BLaER1 (cell line): ENCODE measurements around the gene PLCB2.
A peak's percentile ranks its signal among the peaks of the same experiment; 100 is the strongest.

Experiments
- H3K27ac ChIP-seq: shearing (Covaris generic); formaldehyde crosslinking; 2 replicates; pipeline ENCODE4 v1.8.1; 2022
- H3K27me3 ChIP-seq: shearing (Covaris generic); formaldehyde crosslinking; 2 replicates; pipeline ENCODE4 v1.8.1; 2022
- H3K36me3 ChIP-seq: shearing (Covaris generic); formaldehyde crosslinking; 2 replicates; pipeline ENCODE4 v1.8.1; 2022
- H3K4me1 ChIP-seq: shearing (Covaris generic); formaldehyde crosslinking; 2 replicates; pipeline ENCODE4 v1.8.1; 2022
- H3K4me2 ChIP-seq: shearing (Covaris generic); formaldehyde crosslinking; 2 replicates; pipeline ENCODE4 v1.8.1; 2022
- H3K4me3 ChIP-seq: shearing (Covaris generic); formaldehyde crosslinking; 2 replicates; pipeline ENCODE4 v1.8.1; 2022
- H3K9ac ChIP-seq: shearing (Covaris generic); formaldehyde crosslinking; 2 replicates; pipeline ENCODE4 v1.8.1; 2022
- H3K9me3 ChIP-seq: shearing (Covaris generic); formaldehyde crosslinking; 2 replicates; pipeline ENCODE4 v1.8.1; 2022
- H4K20me1 ChIP-seq: shearing (Covaris generic); formaldehyde crosslinking; 2 replicates; pipeline ENCODE4 v1.8.1; 2022
- Cebpa-rat ChIP-seq: shearing (Covaris generic); IDR thresholded peaks from 2 replicates; pipeline ENCODE4 v1.8.1; 2022

The PLCB2 gene

DNA sequence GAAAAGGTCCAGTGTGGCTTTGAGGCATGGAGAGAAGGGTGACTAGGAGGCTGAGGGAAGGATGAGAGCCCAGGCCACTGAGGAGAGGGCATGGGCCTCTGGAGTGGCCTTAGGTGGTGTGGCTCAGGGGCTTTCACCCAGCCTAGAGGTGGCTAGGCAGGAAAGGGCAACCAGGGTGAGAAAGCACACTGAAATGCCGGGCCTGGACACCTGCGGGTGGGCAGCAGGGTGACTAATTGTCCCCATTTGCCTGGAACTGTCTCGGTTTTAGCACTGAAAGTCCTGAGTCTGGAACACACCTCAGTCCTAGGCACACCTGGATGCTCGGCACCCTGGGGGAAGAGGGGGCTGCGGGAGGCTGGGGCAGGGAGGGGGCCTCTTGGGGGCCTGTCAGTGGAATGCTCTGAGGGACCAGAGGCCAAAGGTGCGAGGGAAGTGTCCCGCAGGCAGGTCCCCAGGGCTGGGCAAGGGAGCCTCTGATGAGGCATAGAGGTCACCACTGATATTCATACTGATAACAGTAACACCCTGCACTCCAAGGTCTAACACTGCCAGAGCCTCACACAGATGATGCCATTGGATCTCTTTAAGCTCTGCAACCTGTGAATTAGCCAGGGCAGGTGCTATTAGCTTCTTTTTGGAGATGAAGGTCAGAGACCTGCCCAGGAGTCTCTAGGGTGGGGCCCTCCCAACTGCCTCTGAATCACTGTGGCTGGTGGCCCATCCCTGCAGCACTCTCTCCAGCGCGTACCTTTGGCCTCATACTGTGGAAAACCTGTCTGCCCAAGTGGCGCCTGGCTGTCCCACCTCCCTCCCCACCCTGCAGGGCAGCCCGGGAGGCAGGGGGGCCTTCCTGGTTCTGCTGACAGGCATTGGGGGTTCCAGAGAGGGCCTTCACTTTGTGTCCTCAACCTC lies 40.1 kb upstream of the PLCB2 start:
- TF ChIP-seq Cebpa-rat, result no peak
- Histone ChIP-seq H3K9ac (no peak overlapping the region), H3K9me3 (no peaks in the 10 kb centered on the region), H3K4me1 (peaks cover 57% of the 10 kb centered on the region), H3K36me3 (no peaks in the 10 kb centered on the region), H3K4me3 (no peak overlapping the region), H3K4me2 (peak overlapping the region; percentile 55), H3K27ac (0 out of 2 replicates have a peak overlapping the region, but pooled peaks have one; percentile 35), H3K27me3 (no peaks in the 10 kb centered on the region), H4K20me1 (no peaks in the 10 kb centered on the region)

DNA sequence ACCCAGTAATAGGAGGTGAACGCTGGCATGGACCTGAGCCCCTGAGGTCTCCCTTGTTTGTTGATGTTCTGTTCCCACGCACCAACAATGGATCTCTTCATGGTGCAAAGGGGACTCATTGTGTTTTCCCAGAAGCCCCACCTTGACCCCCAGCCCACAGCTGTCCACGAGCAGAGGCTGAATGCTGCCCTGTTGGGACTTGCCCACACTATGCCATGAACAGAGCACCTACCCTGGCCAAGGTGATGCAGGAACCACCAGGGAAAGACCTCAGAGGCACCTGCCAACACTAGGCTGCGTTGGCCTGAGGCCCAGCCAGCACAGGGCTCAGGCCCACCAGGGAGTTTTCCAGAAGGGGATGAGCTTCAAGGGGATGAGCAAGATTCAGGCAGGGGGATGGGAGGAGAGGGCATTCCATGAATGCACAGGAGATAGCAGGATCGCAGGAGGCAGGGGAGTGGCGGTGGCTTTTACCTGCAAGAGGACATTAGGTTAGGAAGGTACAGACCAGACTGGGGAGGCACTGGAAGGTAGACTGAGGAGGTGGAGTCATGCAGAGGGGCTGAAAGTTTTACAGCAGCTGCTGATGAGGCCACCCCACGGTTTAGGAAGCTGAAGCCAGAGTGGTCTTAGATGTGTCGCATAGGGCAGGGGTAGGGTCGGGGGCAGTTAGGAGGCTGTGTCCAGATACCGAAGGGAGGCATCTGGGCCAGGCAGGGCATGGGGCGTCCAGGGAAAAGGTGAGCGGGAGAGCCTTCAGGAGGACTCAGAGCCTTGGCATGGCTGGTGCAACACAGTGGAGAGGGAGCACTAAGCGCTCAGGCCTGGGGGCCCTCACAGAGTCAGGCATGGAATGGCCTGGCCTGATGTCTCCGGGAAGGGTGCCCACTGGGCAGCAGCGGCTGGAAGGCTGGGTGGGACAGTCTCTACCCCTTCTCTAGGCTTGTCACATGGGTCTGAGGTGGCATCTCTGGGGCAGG lies 39.1 kb upstream of the PLCB2 start:
- Histone ChIP-seq H3K9me3 (no peaks in the 10 kb centered on the region), H3K36me3 (no peaks in the 10 kb centered on the region), H4K20me1 (no peaks in the 10 kb centered on the region), H3K9ac (no peak overlapping the region), H3K4me1 (peaks cover 58% of the 10 kb centered on the region), H3K4me3 (no peak overlapping the region), H3K27me3 (no peaks in the 10 kb centered on the region), H3K4me2 (no peak overlapping the region), H3K27ac (no peak overlapping the region)
- no peak for TF ChIP-seq Cebpa-rat

DNA sequence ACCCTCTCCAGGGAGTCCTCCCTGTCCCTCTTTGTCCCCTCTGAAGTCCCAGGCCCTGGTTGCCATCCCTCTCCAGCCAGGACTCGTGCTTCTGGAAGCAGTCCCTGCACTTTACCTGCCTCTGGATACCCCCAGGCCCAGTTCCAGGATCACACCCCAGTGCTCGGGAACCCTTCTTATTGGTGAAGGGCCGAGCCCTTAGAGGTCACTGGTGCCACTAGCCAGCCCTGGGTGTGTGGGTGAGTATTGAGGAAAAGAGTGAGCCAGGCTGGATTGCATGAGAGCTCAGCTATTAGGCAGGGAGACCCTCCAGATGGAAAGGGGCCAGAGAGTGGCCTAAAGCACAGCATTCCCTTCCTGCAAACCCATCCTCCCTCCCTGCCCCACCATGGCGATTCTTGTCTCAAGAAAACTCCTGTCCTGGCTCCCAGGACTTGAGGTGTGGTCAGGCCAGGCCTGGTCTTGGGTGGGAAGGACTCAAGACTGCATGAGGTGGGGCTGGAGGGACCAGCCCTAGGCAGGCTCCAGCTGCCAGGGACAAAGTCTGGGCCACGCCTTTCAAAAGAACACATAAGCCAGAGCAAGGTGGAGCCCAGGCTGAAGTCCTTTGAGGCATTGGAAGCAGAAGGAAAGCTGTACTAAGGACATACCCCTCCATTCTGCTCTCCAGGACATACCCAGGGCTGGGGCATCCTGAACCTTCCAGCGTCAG lies 38.3 kb upstream of the PLCB2 start:
- peaks cover 58% of the 10 kb centered on the region for H3K4me1 ChIP-seq
- H3K27me3 ChIP-seq, result no peaks in the 10 kb centered on the region
- no peaks in the 10 kb centered on the region for H4K20me1 ChIP-seq
- no peaks in the 10 kb centered on the region for H3K9me3 ChIP-seq
- H3K9ac ChIP-seq, result no peak overlapping the region
- no peak for TF ChIP-seq Cebpa-rat
- H3K27ac ChIP-seq, result no peak overlapping the region
- no peaks in the 10 kb centered on the region for H3K36me3 ChIP-seq
- no peak overlapping the region for H3K4me3 ChIP-seq
- H3K4me2 ChIP-seq, result no peak overlapping the region

DNA sequence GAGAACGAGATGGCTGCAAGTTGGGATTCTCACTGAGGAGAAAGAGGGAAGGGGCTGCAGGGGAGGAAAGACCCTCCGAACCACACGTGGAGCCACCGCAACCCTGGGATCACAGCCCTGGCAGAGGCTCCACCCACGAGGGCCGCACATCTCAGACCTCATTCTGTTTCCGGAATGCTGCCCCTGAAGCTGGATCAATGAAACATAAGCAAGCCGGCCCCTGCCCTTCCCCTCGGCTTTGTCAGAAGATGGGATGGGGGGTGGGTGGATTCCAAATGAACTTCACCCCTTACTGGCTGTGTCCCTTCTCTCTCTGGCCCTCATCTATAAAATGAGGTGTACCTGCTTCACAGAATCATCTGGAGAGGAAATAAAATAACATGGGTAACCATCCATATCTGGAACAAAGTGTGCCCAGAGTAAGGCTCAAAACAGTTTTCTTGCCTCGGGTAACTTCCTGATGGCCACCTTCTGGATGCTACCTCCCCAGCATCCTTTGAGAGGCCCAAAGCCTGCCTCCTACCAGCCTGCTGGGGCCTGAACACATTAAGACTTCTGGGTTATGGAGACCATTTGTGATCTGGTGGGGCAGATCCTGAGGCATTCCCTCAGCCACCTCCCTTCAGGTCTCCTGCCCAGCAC lies 37.6 kb upstream of the PLCB2 start:
- no peaks in the 10 kb centered on the region for H3K27me3 ChIP-seq
- no peak overlapping the region for H3K4me2 ChIP-seq
- H3K9ac ChIP-seq, result no peak overlapping the region
- H3K9me3 ChIP-seq, result no peaks in the 10 kb centered on the region
- peaks cover 58% of the 10 kb centered on the region for H3K4me1 ChIP-seq
- no peaks in the 10 kb centered on the region for H3K36me3 ChIP-seq
- no peak overlapping the region for H3K4me3 ChIP-seq
- no peaks in the 10 kb centered on the region for H4K20me1 ChIP-seq
- H3K27ac ChIP-seq, result no peak overlapping the region
- no peak for TF ChIP-seq Cebpa-rat

DNA sequence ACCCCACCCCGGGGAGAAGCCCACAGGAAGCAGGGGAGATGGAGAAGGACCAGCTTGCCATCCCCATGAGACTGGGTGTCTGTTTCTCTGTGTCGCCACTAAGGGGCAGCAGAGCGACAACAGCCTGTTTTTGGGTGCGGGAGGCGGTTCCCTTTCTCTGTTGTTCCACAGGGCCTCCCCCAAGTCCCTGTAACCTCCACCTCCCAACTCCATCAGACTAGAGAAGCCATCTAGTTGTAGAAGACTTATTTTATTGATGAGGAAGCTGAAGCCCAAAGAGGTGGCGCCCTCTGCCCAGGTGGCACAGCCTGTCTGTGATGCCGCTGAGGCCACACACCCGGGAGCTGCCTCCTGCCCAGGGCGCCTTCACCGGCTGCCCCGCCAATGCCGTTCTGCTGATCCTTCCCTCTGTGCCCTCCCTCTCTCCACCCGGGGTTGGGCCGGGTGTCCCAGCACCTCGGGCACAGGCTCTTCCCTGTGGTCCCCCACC lies 36.9 kb upstream of the PLCB2 start:
- H3K4me1 ChIP-seq, result peaks cover 58% of the 10 kb centered on the region
- no peaks in the 10 kb centered on the region for H3K27me3 ChIP-seq
- no peaks in the 10 kb centered on the region for H4K20me1 ChIP-seq
- no peak overlapping the region for H3K27ac ChIP-seq
- H3K36me3 ChIP-seq, result no peaks in the 10 kb centered on the region
- H3K4me3 ChIP-seq, result no peak overlapping the region
- TF ChIP-seq Cebpa-rat, result no peak
- no peaks in the 10 kb centered on the region for H3K9me3 ChIP-seq
- no peak overlapping the region for H3K9ac ChIP-seq
- H3K4me2 ChIP-seq, result peak overlapping the region; percentile 56

DNA sequence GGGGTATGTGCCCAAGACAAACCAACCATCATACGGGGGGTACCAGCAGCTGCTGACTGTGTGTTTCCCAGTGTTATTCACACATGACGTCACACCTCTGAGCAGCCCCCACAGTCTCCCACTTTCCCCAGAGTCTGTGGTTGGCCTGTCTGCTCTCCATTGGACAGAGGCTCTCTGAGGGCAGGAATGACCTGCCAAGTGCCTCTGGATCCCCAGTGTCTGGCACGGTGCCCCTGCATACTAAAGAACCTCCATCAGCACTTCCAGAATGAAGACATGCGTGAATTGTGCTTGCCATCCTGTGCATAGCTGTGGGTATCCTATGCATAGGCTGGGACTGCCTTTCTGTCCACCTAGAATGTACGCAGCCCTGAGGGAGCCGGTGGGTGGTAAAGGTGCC lies 36.5 kb upstream of the PLCB2 start:
- TF ChIP-seq Cebpa-rat, result no peak

DNA sequence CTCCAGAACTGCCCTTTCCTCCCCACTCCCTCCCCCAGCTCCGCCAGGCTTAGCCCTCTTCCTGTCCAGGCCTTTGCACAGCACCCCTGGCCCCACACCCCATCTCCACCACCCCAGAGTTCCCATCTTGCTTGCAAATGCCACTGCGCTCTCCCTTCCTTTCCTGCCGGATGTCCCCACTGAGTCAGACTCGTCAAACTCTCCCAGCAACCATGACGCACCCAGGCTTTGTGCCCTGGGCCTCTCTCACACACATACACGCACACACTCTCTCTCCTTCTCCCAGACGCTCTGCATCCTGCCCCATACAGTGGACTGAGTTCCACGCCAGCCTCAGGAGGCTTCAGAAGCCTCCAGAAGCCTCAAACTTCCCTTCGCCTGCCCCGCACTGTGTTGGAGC lies 35.8 kb upstream of the PLCB2 start:
- Histone ChIP-seq H3K4me3 (no peak overlapping the region), H3K27ac (0 out of 2 replicates have a peak overlapping the region, but pooled peaks have one; percentile 5), H4K20me1 (no peaks in the 10 kb centered on the region), H3K36me3 (no peaks in the 10 kb centered on the region), H3K9ac (0 out of 2 replicates have a peak overlapping the region, but pooled peaks have one; percentile 2), H3K4me1 (peaks cover 58% of the 10 kb centered on the region), H3K9me3 (no peaks in the 10 kb centered on the region), H3K4me2 (peak overlapping the region; percentile 56), H3K27me3 (no peaks in the 10 kb centered on the region)
- TF ChIP-seq Cebpa-rat, result no peak

More for the DNA sequence above, 36.5 kb upstream of the PLCB2 start:
- Histone ChIP-seq H3K4me2 (peak overlapping the region; percentile 56), H3K4me1 (peaks cover 58% of the 10 kb centered on the region), H3K4me3 (no peak overlapping the region), H3K9ac (no peak overlapping the region), H3K9me3 (no peaks in the 10 kb centered on the region), H4K20me1 (no peaks in the 10 kb centered on the region), H3K36me3 (no peaks in the 10 kb centered on the region), H3K27ac (no peak overlapping the region), H3K27me3 (no peaks in the 10 kb centered on the region)

DNA sequence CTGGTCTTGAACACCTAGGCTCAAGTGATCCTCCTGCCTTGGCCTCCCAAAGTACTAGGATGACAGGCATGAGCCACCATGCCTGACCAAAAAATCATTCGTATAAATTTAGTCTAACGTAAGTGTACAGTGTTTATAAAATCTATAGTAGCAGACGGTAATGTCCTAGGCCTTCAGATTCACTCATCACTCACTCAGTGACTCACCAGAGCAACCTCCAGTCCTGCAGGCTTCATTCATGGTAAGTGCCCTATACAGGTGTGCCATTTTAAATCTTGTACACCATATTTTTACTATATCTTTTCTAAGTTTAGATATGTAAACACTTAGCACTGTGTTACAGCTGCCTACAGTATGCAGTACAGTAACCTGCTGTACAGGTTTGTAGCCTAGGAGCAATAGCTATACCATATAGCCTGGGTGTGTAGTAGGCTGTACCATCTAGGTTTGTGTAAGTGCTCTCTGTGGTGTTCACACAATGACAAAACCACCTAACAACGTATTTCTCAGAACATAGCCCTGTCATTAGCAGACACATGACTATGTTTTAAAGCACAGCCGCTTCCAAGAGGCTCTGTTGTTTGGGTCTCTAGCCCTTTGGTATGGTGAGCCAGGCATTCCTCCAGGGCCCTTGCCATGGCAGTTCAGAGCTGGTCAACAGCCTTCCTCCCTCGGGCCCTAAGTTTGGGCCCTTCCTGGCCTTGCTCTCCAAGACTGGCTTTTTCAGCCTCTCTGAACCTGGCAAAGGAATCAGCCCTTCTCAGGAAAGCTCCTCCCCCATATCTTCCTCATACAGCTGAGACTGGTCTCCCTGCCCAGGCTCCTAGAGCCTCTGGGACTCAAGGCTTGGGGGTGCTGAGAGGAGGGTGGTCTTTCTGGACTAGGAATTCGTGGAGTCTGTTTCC lies 34.9 kb upstream of the PLCB2 start:
- Histone ChIP-seq H4K20me1 (no peaks in the 10 kb centered on the region), H3K36me3 (no peaks in the 10 kb centered on the region), H3K4me1 (peaks cover 63% of the 10 kb centered on the region), H3K9ac (0 out of 2 replicates have a peak overlapping the region, but pooled peaks have one; percentile 2), H3K9me3 (no peaks in the 10 kb centered on the region), H3K4me3 (no peak overlapping the region), H3K27me3 (no peaks in the 10 kb centered on the region), H3K4me2 (peak overlapping the region; percentile 56), H3K27ac (0 out of 2 replicates have a peak overlapping the region, but pooled peaks have one; percentile 5)
- TF ChIP-seq Cebpa-rat, result no peak
